ENCODE measurements around the gene GUCY1B1.

- TF ChIP-seq REST (IDR thresholded peaks at IDR 0.05; ENCODE audit: borderline replicate concordance) (no peak), REST (CRISPR knock-in tag; IDR thresholded peaks at IDR 0.05; ENCODE audit: low read depth) (no peak), SMC3 (conservative IDR thresholded peaks at IDR 0.05; ENCODE audit: insufficient read depth, low read depth, low read length) (no peak), PTRF (tag; IDR thresholded peaks at IDR 0.05) (no peak), THAP7 (CRISPR knock-in tag; IDR thresholded peaks at IDR 0.05) (no peak), CREB1 (IDR thresholded peaks at IDR 0.05) (no peak), CREB1 (CRISPR knock-in tag; IDR thresholded peaks at IDR 0.05) (no peak), XRCC5 (IDR thresholded peaks at IDR 0.05; ENCODE audit: low read depth, low read length) (no peak), ZNF707 (CRISPR knock-in tag; conservative IDR thresholded peaks at IDR 0.05) (no peak), EZH2 (IDR thresholded peaks at IDR 0.05; ENCODE audit: borderline replicate concordance, low read depth, low read length) (no peak), POLR2G (IDR thresholded peaks at IDR 0.05; ENCODE audit: low read depth, low read length) (no peak), RBM17 (IDR thresholded peaks at IDR 0.05; ENCODE audit: borderline replicate concordance, low read depth, low read length) (no peak), NR1H2 (CRISPR knock-in tag; IDR thresholded peaks at IDR 0.05) (no peak), RBM39 (optimal IDR thresholded peaks at IDR 0.05; ENCODE audit: low read depth, low read length) (no peak), GATAD2A (IDR thresholded peaks at IDR 0.05) (no peak)
These were observed 46.0 kb upstream of the GUCY1B1 start for GRCh38 chr4:155712846-155713245.
